Dermis blood vessel endothelial cell (primary cell): ENCODE data around the gene NPPA. TPM values are rescaled to one million over a fixed set of nuclear protein-coding genes. Genes with fewer than 3 reads are reported as not detected.
A peak's percentile ranks its signal among the peaks of the same experiment; 100 is the strongest.

Experiments
- DNase-seq: peaks from one replicate; pipeline ENCODE4 v3.0.0; 2010
- total RNA-seq: library from RNA; depleted of rRNA; stranded (reverse); fragments of >200 nt; gene quantifications from 2 replicates; pipeline ENCODE4 v1.2.3, GENCODE V29; 2014

The NPPA gene
- total RNA-seq, 1 donor from 2014 or later, result not detected

GRCh38 chr1:11873395-11874257, 26.0 kb upstream of the NPPA start:
- DNase-seq, result no peak

GRCh38 chr1:11872545-11872944, 25.0 kb upstream of the NPPA start:
- DNase-seq, result no peak

DNA sequence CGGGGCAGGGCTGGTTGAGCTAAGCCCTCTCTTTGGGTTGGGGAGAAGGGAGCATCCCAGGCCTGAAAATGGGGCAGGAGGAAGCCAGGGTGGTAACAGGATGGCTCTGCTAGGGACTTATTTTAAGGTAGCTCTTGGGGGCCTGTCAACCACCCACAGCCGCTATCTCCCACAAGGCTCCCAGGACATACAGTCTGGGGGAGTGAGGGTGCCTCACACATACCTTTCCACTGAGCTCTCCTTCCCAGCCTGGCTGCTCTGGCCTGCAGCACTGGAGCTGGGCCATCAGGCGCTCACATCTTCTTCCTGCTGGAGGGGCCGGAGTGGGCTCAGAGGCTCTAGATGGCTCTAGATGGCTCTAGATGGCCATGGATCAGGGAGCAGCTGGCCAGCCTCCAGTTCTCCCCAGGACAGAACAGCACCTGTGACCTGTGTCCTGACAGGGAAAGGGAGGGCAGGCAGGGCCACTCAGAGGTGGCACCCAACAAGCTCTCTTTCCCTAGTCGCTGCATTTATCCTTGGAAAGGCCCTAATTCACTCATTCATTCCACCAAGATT, 22.1 kb upstream of the NPPA start:
- DNase-seq, result no peak

DNA sequence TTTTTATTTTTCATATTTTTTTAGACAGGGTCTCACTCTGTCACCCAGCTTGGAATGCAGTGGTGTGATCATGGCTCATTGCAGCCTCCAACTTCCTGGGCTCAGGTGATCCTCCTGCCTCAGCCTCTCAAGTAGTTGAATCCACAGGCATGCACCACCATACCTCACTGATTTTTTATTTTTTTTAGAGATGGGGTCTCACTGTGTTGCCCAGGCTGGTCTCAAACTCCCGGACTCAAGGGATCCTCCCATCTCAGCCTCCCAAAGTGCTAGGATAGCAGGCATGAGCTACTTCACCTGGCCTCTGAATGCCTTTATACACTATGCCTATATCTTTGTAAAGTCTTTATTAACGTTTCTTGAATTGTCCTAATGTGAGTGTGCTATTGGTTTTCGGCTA, 21.5 kb upstream of the NPPA start:
- DNase-seq, result no peak

- no peak for DNase-seq
Observed at GRCh38 chr1:11868331-11868980, 20.9 kb upstream of the NPPA start.

DNA sequence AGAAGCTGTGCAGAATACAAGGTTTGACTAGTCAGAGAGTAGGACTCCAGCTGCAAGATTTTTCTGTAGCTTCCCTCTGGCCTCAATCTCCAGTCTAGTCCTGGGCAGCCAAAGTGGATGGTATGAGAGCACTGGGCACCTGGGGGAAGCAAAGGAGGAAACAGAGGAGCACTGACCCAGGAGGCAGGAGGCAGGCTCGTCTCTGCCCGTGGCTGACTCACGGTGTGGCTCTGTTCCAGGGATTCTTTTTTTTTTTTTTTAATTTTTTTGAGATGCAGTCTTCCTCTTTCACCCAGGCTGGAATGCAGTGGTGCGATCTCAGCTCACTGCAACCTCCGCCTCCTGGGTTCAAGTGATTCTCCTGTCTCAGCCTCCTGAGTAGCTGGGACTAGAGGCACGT, 15.3 kb upstream of the NPPA start:
- DNase-seq, result peak; percentile 49

- DNase-seq, result no peak
Observed at GRCh38 chr1:11860587-11860986, 13.0 kb upstream of the NPPA start.

DNA sequence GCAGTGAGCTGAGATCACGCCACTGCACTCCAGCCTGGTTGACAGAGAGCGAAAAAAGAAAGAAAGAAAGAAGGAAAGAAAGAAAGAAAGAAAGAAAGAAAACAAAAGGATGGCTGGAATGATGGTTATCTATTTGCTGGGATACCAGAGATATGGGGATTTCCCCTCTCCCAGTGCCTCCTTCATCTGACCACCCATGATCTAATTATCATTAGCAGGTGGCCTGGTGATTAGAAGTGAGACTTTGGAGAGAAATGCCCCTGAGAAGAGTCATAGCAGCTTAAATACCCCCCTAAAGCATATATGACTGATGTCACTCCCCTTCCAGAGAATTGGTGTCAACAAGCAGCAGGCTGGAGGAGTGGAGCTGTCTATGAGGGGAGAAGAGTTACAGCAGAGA, 12.5 kb upstream of the NPPA start:
- no peak for DNase-seq

DNA sequence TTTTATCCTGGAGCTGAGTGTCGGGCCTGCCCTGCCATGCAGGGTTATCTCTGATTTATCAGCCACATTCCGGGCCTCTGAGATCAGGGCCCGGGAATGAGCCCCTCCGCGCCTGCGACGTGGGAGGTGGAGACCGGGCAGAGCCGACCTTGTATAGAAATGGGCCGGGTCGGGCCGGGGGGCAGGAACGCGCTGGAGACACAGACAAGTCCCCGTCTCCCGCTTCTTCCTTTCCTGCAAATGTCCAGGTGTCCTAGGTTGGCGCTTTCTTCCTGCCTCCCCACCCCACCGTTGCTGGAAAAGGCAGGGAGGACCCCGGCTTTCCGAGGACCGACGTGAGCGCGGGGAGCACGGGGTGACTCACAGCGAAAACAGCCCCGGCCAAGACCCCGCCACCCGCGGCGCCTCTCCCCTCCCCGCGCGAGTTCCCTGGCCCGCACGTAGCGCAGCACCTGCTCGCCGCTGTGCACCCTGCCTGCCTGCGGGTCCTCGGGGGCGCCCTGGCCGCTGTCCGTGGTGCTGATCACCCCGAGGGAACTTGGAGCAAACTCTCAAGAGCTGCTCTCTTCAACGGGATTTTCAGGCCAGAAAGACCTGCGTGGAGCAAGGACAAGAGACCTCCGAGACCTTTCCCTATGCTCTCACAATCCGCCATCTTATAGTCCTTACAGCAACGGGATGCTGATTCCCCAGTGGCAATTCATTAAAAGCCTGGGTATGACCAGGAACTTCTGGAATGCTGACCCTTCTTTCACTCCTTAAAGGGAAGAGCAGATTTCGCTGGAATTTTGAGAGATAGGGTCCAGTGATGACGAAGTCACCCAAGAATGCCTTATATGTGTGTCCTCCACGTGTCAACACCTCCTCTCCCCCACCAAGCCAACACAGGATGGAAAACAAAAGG, 11.6 kb upstream of the NPPA start:
- DNase-seq, result peak; percentile 78

GRCh38 chr1:11858613-11858967, 11.0 kb upstream of the NPPA start, which contains the start of gene NPPB:
NPPB (minus strand) TSS chr1:11858945; CDS start chr1:11858833, 112 bp downstream.
- no peak for DNase-seq

GRCh38 chr1:11858158-11858557, 10.6 kb upstream of the NPPA start:
- DNase-seq, result no peak

DNA sequence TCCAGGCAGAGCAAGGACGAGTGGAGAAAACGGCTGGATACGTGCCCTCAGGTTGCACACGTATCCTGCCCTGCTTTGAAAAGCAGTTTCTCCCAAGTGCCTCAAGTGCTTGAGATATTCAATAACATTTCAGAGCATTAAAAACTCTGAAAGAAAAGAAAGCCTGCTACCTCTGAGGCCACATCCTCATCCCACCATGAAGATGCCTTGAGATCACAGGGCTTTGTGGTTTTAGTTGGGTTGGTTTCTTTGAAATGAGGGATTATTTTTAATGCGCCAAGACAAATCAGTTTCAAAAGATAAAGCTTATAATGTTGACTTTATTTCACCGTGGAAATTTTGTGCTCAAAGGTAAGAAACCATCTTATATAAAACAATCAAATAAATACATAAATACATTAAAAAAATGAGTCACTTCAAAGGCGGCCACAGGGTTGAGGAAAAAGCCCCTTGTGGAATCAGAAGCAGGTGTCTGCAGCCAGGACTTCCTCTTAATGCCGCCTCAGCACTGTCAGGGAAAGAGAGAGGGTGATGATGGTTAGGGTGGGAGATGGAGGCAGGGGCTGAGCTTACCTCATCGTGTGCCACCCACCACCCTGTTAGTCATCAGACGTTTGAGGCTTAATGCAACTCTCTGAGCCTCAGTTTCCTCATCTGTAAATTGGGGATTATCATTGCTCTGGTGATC, 9.7 kb upstream of the NPPA start:
- no peak for DNase-seq

- DNase-seq, result no peak
Observed at GRCh38 chr1:11856698-11857097, 9.1 kb upstream of the NPPA start.

DNA sequence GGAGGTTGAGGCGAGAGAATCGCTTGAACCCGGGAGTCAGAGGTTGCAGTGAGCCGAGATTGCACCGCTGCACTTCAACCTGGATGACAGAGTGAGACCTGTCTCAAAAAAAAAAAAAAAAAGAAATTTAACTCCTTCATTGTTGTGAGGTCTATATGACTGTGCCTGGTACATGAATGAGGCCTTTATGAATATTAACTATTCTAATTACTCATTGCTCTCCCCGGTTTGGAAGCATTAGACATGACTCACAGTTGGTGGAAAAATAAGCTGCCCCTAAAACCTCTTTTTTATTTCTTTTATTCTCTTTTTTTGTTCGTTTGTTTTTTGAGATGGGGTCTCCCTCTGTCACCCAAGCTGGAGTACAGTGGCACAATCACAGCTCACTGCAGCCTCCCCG, 7.8 kb upstream of the NPPA start:
- no peak for DNase-seq

DNA sequence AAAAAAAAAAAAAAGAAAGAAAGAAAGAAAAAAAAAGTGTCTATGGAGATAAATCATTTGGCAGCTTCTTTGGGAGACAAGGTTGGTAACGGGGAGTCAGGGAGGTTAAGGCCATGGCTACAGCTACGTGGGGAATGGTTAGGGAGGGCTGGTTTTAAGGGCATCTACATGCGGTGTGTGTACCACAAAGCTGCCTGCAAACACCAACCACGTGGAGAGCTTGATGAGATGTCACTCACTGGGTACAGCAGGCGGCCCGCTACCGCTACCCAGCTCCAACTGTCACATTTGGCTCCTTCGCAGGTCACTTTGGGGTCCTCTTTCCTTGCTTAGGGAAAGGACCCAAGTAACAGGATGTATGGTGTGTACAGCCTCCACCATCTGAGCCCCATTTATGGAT, 6.9 kb upstream of the NPPA start:
- DNase-seq, result no peak

DNA sequence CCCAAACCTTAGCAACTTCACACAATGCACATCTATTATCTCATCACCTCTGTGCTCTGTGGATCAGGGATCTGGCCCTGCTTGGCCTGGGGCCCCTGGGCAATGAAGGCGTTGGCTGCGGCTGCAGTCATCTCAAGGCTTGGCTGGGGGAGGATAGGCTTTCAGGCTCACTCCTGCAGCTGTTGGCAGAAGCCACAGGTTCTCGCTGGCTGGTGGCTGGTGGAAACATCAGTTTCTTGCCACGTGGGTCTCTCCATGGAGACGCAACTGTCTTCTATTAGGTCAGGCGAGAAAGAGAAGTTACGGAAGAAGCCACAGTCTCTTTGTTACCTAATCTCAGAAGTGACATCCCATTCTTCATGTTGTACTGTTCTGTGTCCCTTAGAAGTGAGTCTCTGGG, 3.6 kb upstream of the NPPA start:
- DNase-seq, result no peak

DNA sequence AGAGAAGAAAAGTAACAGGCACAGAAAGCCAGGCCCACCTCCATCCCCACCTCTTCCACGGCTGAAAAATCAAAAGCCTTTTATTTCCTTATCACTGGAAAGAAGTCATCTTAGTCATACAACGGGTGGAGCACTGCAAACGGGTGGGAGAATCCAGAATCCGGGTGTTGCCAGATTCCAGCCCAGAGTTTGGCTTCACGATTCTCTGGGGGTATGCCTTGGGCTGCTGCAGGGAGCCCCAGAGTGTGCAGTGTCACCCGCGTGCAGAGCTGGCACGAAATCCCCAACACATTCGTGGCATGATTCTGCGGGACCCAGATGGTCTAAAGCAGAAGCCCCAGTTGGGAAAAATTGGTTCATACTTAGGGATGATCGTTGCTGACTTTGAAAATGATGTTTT, 2.6 kb upstream of the NPPA start:
- no peak for DNase-seq

- DNase-seq, result no peak
Observed at GRCh38 chr1:11848373-11848700, 754 bp upstream of the NPPA start.

DNA sequence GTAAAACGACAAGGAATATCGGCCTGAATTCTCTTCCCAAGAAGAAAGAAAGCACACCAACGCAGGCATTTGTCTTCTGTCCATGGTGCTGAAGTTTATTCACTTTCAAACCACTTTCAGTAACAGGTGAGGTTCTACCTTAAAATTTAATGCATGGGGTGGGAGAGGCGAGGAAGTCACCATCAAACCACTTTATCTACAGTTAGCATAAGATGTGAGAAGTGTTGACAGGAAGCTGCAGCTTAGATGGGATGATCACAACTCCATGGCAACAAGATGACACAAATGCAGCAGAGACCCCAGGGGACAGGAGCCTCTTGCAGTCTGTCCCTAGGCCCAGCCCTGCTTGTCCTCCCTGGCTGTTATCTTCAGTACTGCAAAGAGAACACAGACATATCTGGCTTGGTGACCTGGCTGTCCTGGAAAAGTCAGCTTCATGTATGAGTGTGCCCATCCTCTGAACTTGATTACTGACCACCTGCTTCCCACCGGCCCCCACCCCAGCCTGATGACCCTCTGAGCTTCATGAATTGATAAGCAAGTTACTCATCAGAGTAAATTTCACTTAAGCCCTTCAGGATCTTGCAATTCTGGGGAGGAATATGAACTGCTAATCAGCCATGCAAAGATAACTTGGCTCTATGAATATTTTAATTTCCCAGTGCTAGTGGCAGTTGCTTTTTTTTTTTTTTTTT, 1.8 kb downstream of the NPPA start:
- DNase-seq, result peak; percentile 52

DNA sequence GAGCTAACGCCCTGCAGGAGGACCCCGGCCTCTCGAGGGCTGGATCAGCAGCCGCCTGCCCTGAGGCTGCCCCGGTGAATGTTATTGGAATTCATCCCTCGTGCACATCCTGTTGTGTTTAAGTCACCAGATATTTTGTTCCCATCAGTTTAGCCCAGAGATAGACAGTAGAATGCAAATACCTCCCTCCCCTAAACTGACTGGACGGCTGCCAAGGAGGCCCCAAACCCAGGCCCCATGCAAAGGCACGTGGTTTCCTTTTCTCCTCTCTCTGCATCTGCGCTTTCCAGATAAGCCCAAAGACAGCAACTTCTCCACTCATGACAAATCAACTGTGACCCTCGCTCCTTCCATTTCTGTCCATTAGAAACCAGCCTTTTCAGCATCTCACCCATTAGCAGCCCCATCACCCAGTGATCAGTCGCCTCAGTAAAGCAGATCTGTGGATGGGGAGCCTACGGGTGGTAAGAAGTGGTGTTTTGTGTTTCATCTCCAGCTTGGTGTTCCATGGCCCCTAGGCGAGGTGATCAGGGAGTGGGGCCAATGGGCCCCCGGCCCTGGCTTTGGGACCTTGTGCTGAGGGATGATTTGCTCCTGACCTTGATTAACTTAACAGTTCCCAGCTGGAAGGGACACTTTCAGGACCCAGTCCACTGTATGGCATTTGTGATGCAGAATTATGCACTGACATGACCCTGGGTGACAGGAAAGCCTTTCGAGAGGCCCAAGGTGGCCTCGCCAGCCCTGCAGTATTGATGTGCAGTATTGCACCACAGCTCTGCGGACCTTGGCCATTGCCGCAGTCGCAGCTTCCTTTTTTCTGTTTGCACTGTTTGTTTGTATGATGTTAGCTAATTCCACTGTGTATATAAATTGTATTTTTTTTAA, 5.2 kb downstream of the NPPA start:
- peak; percentile 62 for DNase-seq
